ENCODE data around the gene DCXR. TPM values are rescaled to one million over a fixed set of nuclear protein-coding genes. Genes with fewer than 3 reads are reported as not detected.
A peak's percentile ranks its signal among the peaks of the same experiment; 100 is the strongest.

DCXR gene
- total and polyA plus RNA-seq, 2 of the 13 experiments (the other 11 are each of a cell fraction or from before 2014, with no cell fraction given): 287 to 311 TPM

- TF ChIP-seq HNF1A (IDR thresholded peaks at IDR 0.05; ENCODE audit: low read depth) (no peak), HNF1A (CRISPR knock-in tag; IDR thresholded peaks at IDR 0.05; ENCODE audit: borderline replicate concordance) (peak; percentile 25; the same call in 1 of the 2 replicates), THAP11 (CRISPR knock-in tag; IDR thresholded peaks at IDR 0.05) (peak; percentile 90), ZNF407 (CRISPR knock-in tag; IDR thresholded peaks at IDR 0.05; ENCODE audit: not compliant biosample characterization) (no peak), ZNF142 (CRISPR knock-in tag; IDR thresholded peaks at IDR 0.05) (no peak), ZNF607 (CRISPR knock-in tag; IDR thresholded peaks at IDR 0.05; ENCODE audit: borderline replicate concordance) (peak; percentile 31)
Measured at GRCh38 chr17:82051776-82052637, 14.5 kb upstream of the DCXR start, which contains the start of the genes GPS1 and RFNG (continued).
